Mesenchymal stem cell (in vitro differentiated cells and primary cell): ENCODE data around the gene MXRA5.
A peak's percentile ranks its signal among the peaks of the same experiment; 100 is the strongest.

Experiments used
- DNase-seq: peaks from one replicate; pipeline ENCODE4 v3.0.0-alpha.2; 2013
- H2AFZ ChIP-seq: one replicate; pipeline ENCODE4 v1.6.1; 2013; ENCODE audit warnings: low read depth, mild to moderate bottlenecking, control low read depth, inconsistent platforms, low read length, moderate library complexity
- H2AK5ac ChIP-seq: 2 replicates; pipeline ENCODE4 v1.6.1; 2013; ENCODE audit warnings: low read length, moderate library complexity, mild to moderate bottlenecking, inconsistent platforms; ENCODE audit not compliant: severe bottlenecking
- H2BK120ac ChIP-seq: one replicate; pipeline ENCODE4 v1.6.1; 2013; ENCODE audit warnings: low read depth, mild to moderate bottlenecking, inconsistent platforms, low read length, moderate library complexity
- H2BK12ac ChIP-seq, 2 experiments: one replicate each; pipeline ENCODE4 v1.6.1; 2013; ENCODE audit warnings: inconsistent platforms in 2 of 2, low read length in 2 of 2, mild to moderate bottlenecking in 2 of 2, moderate library complexity in 2 of 2, control low read depth in 1 of 2
- H2BK15ac ChIP-seq: one replicate; pipeline ENCODE4 v1.6.1; 2013; ENCODE audit warnings: mild to moderate bottlenecking, low read depth, inconsistent platforms; ENCODE audit not compliant: poor library complexity, severe bottlenecking
- H2BK5ac ChIP-seq: 2 replicates; pipeline ENCODE4 v1.6.1; 2013; ENCODE audit warnings: low read depth, mild to moderate bottlenecking, low read length, control low read depth, inconsistent platforms; ENCODE audit not compliant: poor library complexity, severe bottlenecking
- H3K14ac ChIP-seq, 2 experiments: one replicate each; pipeline ENCODE4 v1.6.1; 2013; ENCODE audit warnings: inconsistent platforms in 2 of 2, low read length in 2 of 2, control low read depth in 1 of 2, mild to moderate bottlenecking in 1 of 2, moderate library complexity in 1 of 2
- H3K18ac ChIP-seq, 2 experiments: one replicate each; pipeline ENCODE4 v1.6.1; 2013; ENCODE audit warnings: inconsistent platforms in 2 of 2, low read length in 2 of 2, control low read depth in 1 of 2, low read depth in 1 of 2, mild to moderate bottlenecking in 1 of 2
- H3K23ac ChIP-seq, 2 experiments: one replicate each; pipeline ENCODE4 v1.6.1; 2013; ENCODE audit warnings: inconsistent platforms in 2 of 2, low read length in 2 of 2, mild to moderate bottlenecking in 2 of 2, moderate library complexity in 2 of 2, control low read depth in 1 of 2
- H3K27ac ChIP-seq: 2 replicates; pipeline ENCODE4 v1.5.1; 2013; ENCODE audit warnings: mild to moderate bottlenecking, moderate library complexity, low read length, control low read depth, inconsistent platforms; ENCODE audit not compliant: poor library complexity, severe bottlenecking
- H3K27me3 ChIP-seq, 2 experiments: 2 replicates each; pipeline versions ENCODE4 v1.6.1 to v1.7.0; 2013; ENCODE audit warnings: low read length in 2 of 2, mild to moderate bottlenecking in 2 of 2, moderate library complexity in 2 of 2, control low read depth in 1 of 2, inconsistent platforms in 1 of 2; ENCODE audit not compliant: control insufficient read depth in 1 of 2, insufficient read depth in 1 of 2
- H3K36me3 ChIP-seq, 2 experiments: 2 replicates each; pipeline versions ENCODE4 v1.6.1 to v1.7.0; 2013; ENCODE audit warnings: low read length in 2 of 2, control low read depth in 1 of 2, inconsistent platforms in 1 of 2, low read depth in 1 of 2, mild to moderate bottlenecking in 1 of 2; ENCODE audit not compliant: insufficient read depth in 2 of 2, control insufficient read depth in 1 of 2
- H3K4ac ChIP-seq, 2 experiments: one replicate each; pipeline ENCODE4 v1.6.1; 2013; ENCODE audit warnings: inconsistent platforms in 2 of 2, low read length in 2 of 2, mild to moderate bottlenecking in 2 of 2, moderate library complexity in 2 of 2, control low read depth in 1 of 2, low read depth in 1 of 2
- H3K4me1 ChIP-seq: 2 replicates; pipeline ENCODE4 v1.6.1; 2013; ENCODE audit warnings: low read depth, low read length, control low read depth; ENCODE audit not compliant: control insufficient read depth, insufficient read depth
- H3K4me2 ChIP-seq: 2 replicates; pipeline ENCODE4 v1.6.1; 2013; ENCODE audit warnings: low read length, mild to moderate bottlenecking, inconsistent platforms; ENCODE audit not compliant: poor library complexity, severe bottlenecking
- H3K4me3 ChIP-seq, 2 experiments: 2 replicates each; pipeline versions ENCODE4 v1.5.1 to v1.7.0; 2013; ENCODE audit warnings: low read length in 2 of 2, mild to moderate bottlenecking in 2 of 2, control low read depth in 1 of 2, low read depth in 1 of 2; ENCODE audit not compliant: insufficient read depth in 1 of 2
- H3K79me1 ChIP-seq: replicated peaks from 2 replicates; pipeline ENCODE4 v1.6.1; 2013; ENCODE audit warnings: mild to moderate bottlenecking, control low read depth, low read length, inconsistent platforms; ENCODE audit not compliant: poor library complexity, severe bottlenecking
- H3K9ac ChIP-seq: 2 replicates; pipeline ENCODE4 v1.7.0; 2013; ENCODE audit warnings: mild to moderate bottlenecking, low read length, moderate library complexity
- H3K9me3 ChIP-seq: 2 replicates; pipeline ENCODE4 v1.7.0; 2013; ENCODE audit warnings: mild to moderate bottlenecking, low read length; ENCODE audit not compliant: control insufficient read depth
- H4K8ac ChIP-seq: one replicate; pipeline ENCODE4 v1.6.1; 2013; ENCODE audit warnings: inconsistent platforms, mild to moderate bottlenecking, low read length, moderate library complexity
- H4K91ac ChIP-seq: one replicate; pipeline ENCODE4 v1.6.1; 2013; ENCODE audit warnings: mild to moderate bottlenecking, low read length, inconsistent platforms
- WGBS: methylation state at CpG from one replicate; pipeline ENCODE4 v1.1.7; 2013; ENCODE audit warnings: mixed read lengths; 5-methylcytosine and 5-hydroxymethylcytosine counted together

The MXRA5 gene

GRCh38 chrX:3340016-3340415, 6.4 kb downstream of the MXRA5 start:
- Histone ChIP-seq H3K18ac (no peak overlapping the region), H3K4me3 (no peak overlapping the region), H2BK5ac (no peak overlapping the region), H3K14ac (no peak overlapping the region), H2BK15ac (no peak overlapping the region), H3K27ac (no peak overlapping the region), H3K36me3 (no peaks in the 10 kb centered on the region), H3K79me1 (no peaks in the 10 kb centered on the region), H3K9ac (no peak overlapping the region), H2BK120ac (no peak overlapping the region), H3K4me1 (no peaks in the 10 kb centered on the region), H3K4me2 (no peak overlapping the region), H3K27me3 (peaks cover 0 to 5% of the 10 kb centered on the region in 2 experiments), H2AK5ac (no peak overlapping the region), H2AFZ (no peak overlapping the region), H2BK12ac (no peak overlapping the region), H4K91ac (no peak overlapping the region), H3K4ac (no peak overlapping the region), H4K8ac (no peak overlapping the region), H3K23ac (no peak overlapping the region), H3K9me3 (no peaks in the 10 kb centered on the region)
- 100% methylated on average over 1 of the region's 1 CpG for WGBS
- DNase-seq: no peak

- Histone ChIP-seq H3K9me3 (peaks cover 4% of the 10 kb centered on the region), H3K14ac (no peak overlapping the region), H3K4me3 (peak overlapping the region in 1 of 2 experiments; percentile 18), H2BK5ac (no peak overlapping the region), H2AFZ (no peak overlapping the region), H3K36me3 (peaks cover 5 to 9% of the 10 kb centered on the region in 2 experiments), H4K91ac (no peak overlapping the region), H3K18ac (no peak overlapping the region), H3K9ac (no peak overlapping the region), H3K4me2 (no peak overlapping the region), H2BK120ac (no peak overlapping the region), H2AK5ac (no peak overlapping the region), H3K23ac (no peak overlapping the region), H3K4me1 (no peaks in the 10 kb centered on the region), H4K8ac (no peak overlapping the region), H3K79me1 (no peaks in the 10 kb centered on the region), H2BK12ac (no peak overlapping the region), H3K27me3 (peaks cover 0 to 2% of the 10 kb centered on the region in 2 experiments), H3K4ac (no peak overlapping the region), H3K27ac (no peak overlapping the region), H2BK15ac (no peak overlapping the region)
- WGBS: 48% methylated on average over 7 of the region's 7 CpGs
- DNase-seq: peak; percentile 31
Measured at GRCh38 chrX:3326681-3327080, 19.8 kb downstream of the MXRA5 start.

GRCh38 chrX:3320471-3321046, 25.9 kb downstream of the MXRA5 start:
- Histone ChIP-seq H3K9ac (no peak overlapping the region), H3K27ac (no peak overlapping the region), H2BK5ac (no peak overlapping the region), H3K36me3 (peaks cover 5 to 15% of the 10 kb centered on the region in 2 experiments), H3K4ac (no peak overlapping the region), H3K27me3 (no peaks in the 10 kb centered on the region), H3K4me3 (no peak overlapping the region), H3K4me1 (no peaks in the 10 kb centered on the region), H2AFZ (no peak overlapping the region), H2AK5ac (no peak overlapping the region), H2BK12ac (no peak overlapping the region), H3K79me1 (no peaks in the 10 kb centered on the region), H3K4me2 (no peak overlapping the region), H3K9me3 (peaks cover 4% of the 10 kb centered on the region), H3K14ac (no peak overlapping the region), H4K8ac (no peak overlapping the region), H3K23ac (no peak overlapping the region), H2BK120ac (no peak overlapping the region), H3K18ac (no peak overlapping the region), H2BK15ac (no peak overlapping the region), H4K91ac (no peak overlapping the region)
- DNase-seq: peak; percentile 59
- WGBS: 86% methylated on average over 4 of the region's 7 CpGs

- Histone ChIP-seq H3K4me3 (no peak overlapping the region), H3K27me3 (no peaks in the 10 kb centered on the region), H3K79me1 (no peaks in the 10 kb centered on the region), H4K8ac (no peak overlapping the region), H3K4me1 (no peaks in the 10 kb centered on the region), H3K4me2 (no peak overlapping the region), H3K23ac (no peak overlapping the region), H2AK5ac (no peak overlapping the region), H2AFZ (no peak overlapping the region), H2BK5ac (no peak overlapping the region), H2BK120ac (no peak overlapping the region), H4K91ac (no peak overlapping the region), H3K14ac (no peak overlapping the region), H2BK12ac (no peak overlapping the region), H3K4ac (no peak overlapping the region), H3K36me3 (peaks cover 0 to 9% of the 10 kb centered on the region in 2 experiments), H3K18ac (no peak overlapping the region), H3K27ac (no peak overlapping the region), H2BK15ac (no peak overlapping the region), H3K9me3 (peaks cover under 1% of the 10 kb centered on the region), H3K9ac (no peak overlapping the region)
- 98% methylated on average over 45 of the region's 47 CpGs for WGBS
- no peak for DNase-seq
Measured at GRCh38 chrX:3317191-3317718, 29.2 kb downstream of the MXRA5 start.
